HTR-8/SVneo (cell line): ENCODE data around the gene RHBDF2.
"Not testable (repeated sequence)": the region's sequence is repeated elsewhere in the genome, so short reads cannot be mapped to it uniquely, and the experiment has no call there.

Experiments
- DNase-seq: peaks from one replicate; pipeline ENCODE4 v3.0.0; 2011; ENCODE audit warnings: low spot score, mixed read lengths; ENCODE audit not compliant: insufficient read length
- FAIRE-seq: peaks from 2 replicates; lab custom pipeline; 2011; peaks lifted over from hg19 to GRCh38; lab: Jason Lieb, UNC

RHBDF2 gene

DNA sequence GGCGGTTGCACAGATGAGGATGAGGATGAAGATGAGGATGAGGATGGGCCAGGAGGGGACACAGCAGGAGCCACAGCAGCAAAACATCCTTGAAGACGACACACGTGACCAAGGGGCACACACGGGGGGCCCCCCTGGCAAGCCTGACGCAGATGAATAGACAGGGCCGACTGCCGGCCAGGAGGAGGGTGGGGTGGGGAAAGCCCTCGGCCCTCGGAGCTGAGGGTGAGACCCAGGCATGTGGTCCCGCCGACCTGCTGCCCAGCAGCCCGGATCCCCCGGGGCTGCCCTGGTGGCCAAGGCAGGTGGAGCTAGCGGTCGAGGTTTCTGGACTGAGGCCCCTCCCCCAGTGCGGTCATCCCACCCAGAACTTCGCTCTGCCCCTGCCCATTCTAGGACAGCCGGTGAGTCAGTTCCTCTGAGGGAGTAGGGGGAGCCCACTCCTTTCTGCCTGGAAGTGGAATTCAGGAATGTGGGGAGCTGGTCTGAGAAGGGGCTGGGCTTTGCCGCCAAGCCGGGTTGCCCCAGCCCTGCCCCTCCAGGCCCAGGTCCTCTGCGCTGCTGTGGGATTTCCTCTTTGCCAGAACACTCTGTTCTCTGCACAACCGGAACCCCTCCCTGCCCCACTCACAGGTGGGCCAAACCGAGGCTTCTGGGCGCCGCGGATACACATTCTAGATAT, 26.3 kb upstream of the RHBDF2 start:
- DNase-seq (peak; percentile 96), FAIRE-seq (peak; percentile 81)

DNA sequence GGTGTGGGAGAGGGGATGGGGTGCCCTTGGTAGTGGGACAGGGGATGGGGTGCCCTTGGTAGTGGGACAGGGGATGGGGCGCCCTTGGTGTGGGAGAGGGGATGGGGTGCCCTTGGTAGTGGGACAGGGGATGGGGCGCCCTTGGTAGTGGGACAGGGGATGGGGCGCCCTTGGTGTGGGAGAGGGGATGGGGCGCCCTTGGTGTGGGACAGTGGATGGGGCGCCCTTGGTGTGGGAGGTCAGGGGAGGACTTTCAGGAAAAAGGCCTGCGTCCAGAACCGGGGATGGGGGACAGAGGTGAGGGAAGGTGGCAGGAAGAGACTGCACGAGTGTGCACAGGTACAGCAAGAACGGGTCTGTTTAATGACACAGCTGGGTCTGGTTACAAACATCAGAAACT, 25.8 kb upstream of the RHBDF2 start:
- DNase-seq, FAIRE-seq: not testable (repeated sequence)

DNA sequence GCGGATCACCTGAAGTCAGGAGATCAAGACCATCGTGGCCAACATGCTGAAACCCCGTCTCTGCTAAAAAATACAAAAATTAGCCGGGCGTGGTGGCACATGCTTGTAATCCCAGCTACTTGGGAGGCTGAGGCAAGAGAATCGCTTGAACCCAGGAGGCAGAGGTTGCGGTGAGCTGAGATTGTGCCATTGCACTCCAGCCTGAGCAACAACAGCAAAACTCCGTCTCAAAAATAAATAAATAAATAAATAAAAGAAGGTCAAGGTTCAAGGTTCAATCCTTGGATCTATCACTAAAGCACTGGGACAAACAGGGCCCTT, 24.2 kb upstream of the RHBDF2 start:
- DNase-seq, FAIRE-seq: not testable (repeated sequence)

DNA sequence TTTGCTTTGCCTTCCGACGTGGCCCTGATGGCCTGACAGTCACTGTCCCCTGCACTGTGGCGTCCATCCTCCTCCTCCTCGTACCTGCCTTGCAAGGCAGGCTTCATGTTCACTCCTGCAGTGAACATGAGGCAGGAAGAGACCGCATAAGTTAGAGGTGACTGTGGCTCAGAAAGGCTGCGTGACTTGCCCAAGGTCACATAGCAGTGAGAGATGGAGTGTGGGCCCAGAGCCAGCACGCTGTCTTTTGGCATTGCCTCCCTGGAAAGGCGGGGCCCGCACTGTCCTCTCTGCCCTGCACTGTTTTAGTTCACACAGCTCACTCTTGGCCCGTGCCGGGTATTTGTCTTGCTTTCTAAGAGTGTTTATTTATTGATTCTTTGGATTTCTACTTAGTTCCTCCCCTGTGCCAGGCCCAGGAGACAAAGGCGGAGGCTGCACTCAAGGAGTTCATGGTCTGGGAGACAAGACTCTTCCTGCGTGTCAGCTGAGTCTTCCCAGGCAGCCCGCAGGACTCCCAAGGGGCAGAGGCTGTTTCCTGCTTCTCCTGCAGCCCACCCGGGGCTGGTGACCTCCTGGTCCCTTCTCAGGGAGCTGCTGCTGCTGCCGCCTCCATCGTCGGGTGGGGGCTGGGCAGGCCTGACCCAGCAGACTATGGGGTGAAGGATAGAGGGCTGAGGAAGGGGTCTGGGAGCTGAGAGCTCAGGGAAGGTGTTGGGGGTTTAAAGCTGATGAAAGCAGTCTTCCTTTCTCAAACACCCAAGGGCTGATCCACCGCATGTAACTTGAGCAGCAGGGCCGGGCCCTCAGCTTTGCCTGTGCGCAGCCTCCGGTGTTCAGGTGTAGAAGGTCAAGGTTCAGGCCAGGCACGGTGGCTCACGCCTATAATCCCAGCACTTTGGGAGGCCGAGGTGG, 23.6 kb upstream of the RHBDF2 start:
- DNase-seq (no peak), FAIRE-seq (no peak)

DNA sequence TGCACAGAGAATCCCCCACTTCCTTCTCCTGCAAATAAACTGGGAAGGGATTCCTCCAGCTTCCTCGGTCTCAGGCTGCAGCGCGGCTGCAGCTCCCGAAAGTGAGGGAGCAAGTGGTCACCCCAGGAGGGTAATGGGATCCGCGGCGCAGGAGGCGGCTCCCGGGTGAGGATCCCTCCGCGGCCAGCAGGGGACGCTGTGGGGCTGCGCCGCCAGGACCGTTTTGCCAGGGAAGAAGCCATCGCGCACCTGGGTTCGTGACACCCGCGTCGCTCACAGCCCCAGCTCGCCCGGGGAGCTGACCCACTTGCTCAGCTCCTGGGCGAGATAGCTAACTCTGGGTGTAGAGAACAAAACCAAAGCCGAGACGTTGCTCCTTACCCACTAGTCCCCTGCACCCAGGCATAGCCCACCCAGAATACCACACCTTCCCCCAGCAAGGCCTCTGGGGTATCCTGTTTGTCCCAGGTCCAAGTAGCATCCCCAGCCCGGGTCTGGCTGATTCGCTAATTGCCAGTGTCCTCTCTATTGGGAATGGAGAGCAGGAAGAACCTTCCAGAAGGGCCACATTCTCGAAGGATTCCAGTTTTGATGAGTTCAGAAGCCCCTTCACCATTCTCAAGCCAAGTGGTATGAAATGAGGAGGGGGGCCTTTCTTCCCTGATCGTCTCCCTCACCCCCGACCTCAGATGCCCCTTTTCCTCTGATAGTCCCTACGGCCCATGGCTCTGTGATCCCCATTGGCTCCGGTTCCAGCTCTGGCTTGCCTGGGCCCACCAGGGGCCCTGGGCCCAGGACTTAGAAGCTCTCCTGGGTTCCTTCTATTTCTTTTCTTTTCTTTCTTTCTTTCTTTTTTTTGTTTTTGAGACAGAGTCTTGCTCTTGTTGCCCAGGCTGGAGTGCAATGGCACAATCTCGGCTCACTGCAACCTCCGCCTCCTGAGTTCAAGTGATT, 22.1 kb upstream of the RHBDF2 start:
- peak; percentile 92 for FAIRE-seq
- peak; percentile 92 for DNase-seq

DNA sequence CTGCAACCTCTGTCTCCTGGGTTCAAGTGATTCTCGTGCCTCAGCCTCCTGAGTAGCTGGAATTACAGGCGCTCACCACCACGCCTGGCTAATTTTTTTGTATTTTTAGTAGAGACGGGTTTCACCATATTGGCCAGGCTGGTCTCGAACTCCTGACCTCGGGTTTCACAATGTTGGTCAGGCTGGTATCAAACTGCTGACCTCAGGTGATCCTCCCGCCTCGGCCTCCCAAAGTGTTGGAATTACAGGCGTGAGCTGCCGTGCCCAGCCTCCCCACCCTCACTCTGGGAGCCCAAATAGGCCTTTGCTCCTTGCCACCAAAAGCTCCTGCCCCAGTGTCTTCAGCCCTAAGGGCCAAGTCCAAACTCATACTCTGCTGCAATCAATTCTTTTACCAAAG, 20.5 kb upstream of the RHBDF2 start:
- not testable (repeated sequence) for DNase-seq, FAIRE-seq

DNA sequence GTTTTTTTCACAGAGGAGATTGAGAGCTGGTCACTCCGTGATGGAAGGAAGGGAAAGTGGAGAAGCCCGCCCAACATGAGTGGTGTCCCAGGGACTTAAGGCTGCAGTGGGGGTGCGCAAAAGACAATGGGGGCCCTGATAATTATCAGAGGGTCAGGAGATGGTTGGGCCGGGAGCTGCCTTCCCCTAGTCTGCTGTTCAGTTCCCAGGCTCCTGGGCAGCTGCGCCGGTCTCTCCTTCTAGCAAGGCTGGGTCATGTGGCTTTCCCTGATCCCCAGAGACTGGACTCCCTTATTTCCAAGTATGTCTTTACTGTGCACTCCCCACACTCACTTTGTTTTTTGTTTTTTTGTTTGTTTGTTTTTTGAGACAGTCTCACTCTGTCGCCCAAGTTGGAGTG, 20.0 kb upstream of the RHBDF2 start:
- DNase-seq: no peak
- FAIRE-seq: no peak

DNA sequence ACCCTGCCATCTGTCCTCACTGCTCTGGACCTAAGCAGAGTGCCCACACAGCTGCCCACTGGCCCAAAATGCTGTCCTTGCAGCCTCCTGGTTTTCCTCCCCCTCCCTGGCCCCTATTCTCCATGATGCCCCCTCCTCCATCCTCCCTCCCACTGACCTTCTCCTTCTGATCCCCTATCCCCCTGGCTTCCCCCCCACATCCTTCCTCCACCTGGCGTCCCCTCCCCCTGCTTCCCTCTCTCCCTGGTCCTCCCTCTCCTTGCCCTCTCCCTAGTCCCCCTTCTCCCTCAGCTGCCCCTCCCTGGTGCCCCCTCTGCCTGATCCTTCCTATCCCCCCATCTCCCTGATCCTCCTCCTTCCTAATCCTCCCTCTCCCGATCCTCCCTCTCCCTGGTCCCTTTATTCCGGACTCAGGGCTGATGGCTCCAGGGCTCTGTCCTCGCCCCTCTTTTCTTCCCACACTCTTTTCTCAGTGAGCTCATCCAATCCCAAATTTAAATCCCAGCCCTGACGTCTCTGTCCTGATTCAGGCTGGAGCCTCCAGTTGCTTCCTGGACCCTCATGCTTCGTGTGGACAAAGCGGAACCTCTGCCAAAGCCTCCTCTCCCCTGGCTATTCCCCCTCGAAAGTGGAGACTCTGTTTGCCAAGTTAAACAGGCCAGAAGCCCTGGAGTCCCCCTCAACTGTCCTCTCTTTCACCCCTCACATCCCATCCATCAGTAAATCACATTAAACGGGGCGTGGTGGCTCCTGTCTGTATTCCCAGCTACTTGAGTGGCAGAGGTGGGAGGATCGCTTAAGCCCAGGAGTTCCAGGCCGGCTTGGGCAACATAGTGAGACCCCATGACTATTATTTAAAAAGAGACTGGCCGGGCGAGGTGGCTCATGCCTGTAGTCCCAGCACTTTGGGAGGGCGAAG, 18.1 kb upstream of the RHBDF2 start:
- no peak for FAIRE-seq
- DNase-seq: no peak

DNA sequence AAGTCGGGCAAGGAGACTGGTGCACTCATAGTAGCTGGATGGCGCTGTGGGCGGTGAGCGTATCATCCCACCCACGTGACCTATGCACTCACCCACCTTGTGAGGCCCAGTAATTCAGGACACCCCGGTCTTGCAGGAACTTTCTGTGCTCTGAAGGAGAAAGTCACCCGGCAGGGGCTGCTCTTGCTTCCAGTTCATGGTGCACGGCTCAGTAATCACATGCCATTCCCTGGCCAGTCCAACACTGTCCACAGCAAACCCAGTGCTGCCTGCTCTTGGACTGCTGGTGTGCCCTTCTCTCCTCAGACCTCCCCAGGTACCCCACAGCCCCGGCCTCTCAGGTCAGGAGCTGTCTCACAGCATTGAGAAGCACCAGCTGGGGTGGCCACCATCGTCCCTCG, 16.4 kb upstream of the RHBDF2 start:
- FAIRE-seq: no peak
- no peak for DNase-seq

DNA sequence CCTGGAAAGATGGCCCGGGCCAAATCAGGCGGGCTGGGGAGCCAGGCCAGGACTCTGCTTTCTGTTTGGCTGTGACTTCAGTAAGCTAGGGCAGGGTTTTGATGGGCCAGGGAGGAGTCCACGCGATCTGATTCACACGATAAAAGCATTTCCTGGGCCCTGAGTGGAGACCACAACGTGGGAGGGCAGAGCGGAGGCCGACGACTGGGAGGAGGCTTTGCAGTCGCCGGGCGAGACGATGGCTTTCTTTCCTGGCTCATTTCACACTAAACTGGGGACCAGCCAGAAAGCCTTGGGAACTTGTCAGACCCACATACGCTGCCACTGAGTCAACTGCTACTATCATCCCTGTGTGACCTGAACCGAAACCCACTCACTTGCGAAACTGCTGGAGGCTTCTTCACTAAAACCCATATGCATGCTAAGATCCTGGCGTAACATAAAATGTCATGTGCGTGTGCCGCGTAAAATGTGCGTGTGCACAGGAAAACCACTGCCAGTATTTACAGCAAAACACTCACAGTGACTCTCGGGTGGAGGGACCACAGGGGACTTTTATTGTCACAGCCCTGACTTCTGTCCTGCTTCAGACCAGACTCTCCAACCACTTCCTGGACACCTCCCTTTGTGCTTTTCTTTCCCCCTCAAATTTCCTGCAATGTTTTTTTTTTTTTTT, 14.2 kb upstream of the RHBDF2 start:
- DNase-seq (no peak), FAIRE-seq (no peak)

DNA sequence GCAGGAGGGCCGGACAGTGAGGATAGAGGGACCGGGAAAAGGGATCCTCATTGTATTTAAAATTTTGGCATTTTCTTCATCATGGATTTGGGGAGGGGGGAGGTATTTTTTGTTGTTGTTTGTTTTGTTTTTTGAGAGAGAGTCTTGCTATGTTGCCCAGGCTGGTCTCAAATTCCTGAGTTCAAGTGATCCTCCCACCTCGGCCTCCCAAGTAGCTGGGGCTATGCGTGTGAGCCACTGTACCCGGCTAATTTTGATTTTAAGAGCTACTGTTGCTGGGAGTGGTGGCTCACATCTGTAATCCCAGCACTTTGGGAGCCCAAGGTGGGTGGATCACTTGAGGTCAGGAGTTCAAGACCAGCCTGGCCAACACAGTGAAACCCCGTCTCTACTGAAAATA, 13.1 kb upstream of the RHBDF2 start:
- not testable (repeated sequence) for DNase-seq, FAIRE-seq

DNA sequence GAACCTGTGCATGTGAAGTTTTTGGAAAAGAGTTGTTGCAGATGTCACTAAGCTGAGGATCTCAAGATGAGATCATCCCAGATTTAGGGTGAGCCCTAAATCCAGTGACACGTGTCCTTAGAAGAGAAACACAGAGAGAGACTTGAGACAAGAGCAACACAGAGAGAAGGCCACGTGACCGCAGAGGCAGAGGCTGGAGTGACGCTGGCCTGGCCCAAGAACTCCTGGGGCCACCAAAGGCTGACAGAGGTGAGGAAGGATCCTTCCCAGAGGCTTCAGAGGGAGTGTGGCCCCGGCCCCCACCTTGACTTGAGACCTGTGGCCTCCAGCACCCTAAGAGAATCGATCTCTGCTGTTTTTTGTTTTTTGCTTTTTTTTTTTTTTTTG, 12.1 kb upstream of the RHBDF2 start:
- DNase-seq: no peak
- no peak for FAIRE-seq

DNA sequence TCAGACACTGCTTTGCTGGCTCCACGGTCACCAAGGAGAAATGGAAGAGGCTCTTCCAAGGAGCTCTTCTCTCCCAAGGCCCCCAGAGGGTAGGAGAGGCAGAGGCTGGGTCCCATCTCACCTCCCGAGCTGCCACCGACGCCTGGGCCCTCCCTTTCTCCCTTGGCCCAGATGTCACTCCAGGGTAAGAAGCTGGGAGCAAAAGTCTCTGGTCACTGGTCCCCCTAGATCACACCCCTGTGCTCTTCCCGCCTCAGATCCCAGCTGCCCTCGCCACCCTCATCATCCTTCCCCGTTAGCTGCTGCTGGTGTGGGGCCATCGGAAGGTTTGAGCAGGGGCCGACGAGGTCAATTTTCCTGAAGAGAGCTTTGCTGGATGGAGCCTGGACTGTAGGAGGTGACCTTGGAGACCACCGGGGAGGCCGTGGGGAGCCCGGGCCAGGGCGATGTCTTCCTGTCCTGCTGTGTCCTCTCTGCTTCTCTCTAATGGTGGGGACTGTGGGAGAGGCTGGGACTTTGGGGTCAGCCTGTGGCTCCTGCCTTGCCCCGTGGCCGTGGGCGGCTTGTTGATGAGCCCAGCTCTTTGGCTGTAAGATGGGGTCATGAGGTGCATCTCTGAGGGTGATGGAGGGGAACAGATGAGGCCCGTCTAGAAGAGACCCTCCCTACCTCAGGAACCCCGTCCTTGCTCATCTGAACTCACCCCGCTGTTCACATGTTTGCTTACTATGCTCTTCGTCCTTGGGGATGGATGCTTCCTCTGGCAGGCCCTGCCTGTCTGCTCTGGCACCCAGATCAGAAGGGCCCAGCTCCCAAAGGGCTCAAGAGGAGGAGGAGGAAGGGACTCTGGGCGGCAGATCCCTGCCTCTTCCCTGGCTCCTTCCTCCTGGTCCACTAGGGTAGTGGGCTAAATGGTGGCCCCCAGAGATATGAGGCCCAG, 11.4 kb upstream of the RHBDF2 start:
- no peak for DNase-seq
- no peak for FAIRE-seq

DNA sequence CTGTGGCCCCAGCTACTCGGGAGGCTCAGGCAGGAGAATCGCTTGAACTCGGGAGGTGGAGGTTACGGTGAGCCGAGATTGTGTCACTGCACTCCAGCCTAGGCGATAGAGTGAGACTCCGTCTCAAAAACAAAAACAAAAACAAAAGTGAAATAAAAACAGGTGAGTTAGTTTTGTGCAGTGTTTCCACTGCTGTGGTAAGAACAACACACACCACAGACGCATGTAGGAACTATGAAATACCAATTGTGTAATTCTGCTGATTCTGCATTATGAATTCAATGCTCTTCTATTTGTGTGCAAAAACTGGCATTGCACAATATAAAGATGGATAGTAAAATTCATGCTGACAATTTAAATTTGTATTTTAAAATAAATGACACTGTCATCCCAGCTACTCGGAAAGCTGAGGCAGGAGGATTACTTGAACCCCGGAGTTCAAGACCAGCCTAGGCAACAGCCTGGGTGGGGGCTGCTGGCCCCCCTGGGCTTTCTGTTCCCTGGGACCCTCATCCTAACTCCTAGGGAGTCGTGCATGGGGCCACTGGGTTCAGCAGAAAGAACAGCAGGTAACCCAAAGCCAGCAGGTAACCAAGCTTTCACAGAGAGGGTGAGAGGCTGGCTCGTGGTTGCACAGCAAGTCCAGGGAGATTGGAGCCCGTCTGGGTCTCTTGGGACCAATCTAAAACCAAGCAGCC, 10.6 kb upstream of the RHBDF2 start:
- FAIRE-seq: no peak
- no peak for DNase-seq

DNA sequence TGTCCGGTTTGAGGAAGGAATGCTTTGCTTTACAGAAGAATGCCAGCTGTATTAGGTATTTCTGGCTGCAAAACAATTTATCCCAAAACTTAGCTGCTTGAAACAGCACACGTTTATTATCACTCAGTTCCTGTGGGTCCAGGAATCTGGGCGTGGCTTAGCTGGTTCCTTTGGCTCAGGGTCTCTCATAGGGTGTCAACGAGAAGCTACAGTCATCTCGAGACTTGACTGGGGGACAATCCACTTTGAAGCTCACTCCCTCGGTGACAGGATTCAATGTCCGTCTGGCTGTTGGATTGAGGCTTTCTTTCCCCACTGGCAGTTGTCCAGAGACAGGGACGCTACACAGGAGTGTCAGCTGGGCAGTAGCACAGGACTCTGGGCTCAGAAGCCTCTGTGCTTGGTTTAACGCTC, 9.6 kb upstream of the RHBDF2 start:
- DNase-seq (no peak), FAIRE-seq (no peak)

DNA sequence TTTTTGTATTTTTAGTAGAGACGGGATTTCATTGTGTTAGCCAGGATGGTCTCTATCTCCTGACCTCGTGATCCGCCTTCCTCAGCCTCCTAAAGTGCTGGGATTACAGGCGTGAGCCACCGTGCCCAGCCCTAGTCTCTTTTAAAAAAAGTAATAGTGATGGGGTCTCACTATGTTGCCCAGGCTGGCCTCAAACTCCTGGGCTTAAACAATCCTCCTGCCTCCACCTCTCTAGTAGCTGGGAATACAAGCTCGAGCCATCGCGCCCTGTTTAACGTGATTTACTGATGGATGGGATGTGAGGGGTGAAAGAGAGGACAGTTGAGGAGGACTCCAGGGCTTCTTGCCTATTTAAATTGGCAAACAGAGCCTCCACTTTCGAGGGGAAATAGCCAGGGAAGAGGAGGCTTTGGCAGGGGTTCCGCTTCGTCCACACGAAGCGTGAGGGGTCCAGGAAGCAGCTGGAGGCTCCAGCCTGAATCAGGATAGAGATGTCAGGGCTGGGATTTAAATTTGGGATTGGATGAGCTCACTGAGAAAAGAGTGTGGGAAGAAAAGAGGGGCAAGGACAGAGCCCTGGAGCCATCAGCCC, 7.3 kb upstream of the RHBDF2 start:
- DNase-seq, FAIRE-seq: not testable (repeated sequence)
